ENCODE measurements around the gene EXOSC10. TPM values are rescaled to one million over a fixed set of nuclear protein-coding genes. Genes with fewer than 3 reads are reported as not detected.

The EXOSC10 gene
- total RNA-seq, 4 donors from 2014 or later = 32.4 to 98.1 (median 59.9) TPM

DNA sequence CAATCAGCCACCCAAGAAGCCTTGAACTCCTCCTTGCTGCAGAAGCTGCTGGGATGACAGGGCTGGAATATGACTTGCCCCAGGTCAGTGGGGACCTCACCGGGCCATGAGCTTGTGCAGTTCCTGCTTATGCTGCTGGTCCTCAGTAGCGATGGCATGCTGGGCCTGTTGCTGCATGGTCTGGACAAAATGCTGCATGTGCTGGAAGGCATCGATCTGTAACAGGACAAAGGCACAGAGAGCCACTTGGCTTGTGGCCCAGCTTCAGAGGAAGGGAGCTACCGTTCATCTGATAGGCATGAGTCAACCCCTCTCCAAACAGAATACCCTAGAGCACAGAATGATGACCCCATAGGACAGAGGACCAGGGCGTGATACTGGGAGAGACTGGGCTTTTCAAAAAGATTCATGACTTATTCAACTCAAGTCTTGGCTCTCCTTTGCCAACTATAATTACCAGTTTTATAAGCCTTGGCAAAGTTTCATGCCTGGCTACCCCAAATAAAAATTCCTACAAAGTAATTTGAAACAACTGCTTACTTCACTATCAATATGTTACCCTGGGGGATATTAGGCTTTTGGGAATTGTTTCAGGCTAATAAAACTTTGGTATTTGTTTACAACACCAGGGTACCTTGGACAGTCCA lies 34.7 kb upstream of the EXOSC10 start:
- no peak overlapping the region for H3K27ac ChIP-seq
- H3K4me1 ChIP-seq = no peaks in the 10 kb centered on the region
- H3K27me3 ChIP-seq = no peaks in the 10 kb centered on the region
- TF ChIP-seq, protein P1, sequence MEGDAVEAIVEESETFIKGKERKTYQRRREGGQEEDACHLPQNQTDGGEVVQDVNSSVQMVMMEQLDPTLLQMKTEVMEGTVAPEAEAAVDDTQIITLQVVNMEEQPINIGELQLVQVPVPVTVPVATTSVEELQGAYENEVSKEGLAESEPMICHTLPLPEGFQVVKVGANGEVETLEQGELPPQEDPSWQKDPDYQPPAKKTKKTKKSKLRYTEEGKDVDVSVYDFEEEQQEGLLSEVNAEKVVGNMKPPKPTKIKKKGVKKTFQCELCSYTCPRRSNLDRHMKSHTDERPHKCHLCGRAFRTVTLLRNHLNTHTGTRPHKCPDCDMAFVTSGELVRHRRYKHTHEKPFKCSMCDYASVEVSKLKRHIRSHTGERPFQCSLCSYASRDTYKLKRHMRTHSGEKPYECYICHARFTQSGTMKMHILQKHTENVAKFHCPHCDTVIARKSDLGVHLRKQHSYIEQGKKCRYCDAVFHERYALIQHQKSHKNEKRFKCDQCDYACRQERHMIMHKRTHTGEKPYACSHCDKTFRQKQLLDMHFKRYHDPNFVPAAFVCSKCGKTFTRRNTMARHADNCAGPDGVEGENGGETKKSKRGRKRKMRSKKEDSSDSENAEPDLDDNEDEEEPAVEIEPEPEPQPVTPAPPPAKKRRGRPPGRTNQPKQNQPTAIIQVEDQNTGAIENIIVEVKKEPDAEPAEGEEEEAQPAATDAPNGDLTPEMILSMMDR (IDR thresholded peaks at IDR 0.05) = no peak
- no peak for TF ChIP-seq POLR2A (IDR thresholded peaks at IDR 0.05)
- intact Hi-C loops (cut with DNase I; ENCODE audit: low total_unique reads) = no loop called here
- no peaks in the 10 kb centered on the region for H3K36me3 ChIP-seq
- no peak overlapping the region for H3K4me3 ChIP-seq
- H3K9me3 ChIP-seq = no peaks in the 10 kb centered on the region
- no peak for DNase-seq

DNA sequence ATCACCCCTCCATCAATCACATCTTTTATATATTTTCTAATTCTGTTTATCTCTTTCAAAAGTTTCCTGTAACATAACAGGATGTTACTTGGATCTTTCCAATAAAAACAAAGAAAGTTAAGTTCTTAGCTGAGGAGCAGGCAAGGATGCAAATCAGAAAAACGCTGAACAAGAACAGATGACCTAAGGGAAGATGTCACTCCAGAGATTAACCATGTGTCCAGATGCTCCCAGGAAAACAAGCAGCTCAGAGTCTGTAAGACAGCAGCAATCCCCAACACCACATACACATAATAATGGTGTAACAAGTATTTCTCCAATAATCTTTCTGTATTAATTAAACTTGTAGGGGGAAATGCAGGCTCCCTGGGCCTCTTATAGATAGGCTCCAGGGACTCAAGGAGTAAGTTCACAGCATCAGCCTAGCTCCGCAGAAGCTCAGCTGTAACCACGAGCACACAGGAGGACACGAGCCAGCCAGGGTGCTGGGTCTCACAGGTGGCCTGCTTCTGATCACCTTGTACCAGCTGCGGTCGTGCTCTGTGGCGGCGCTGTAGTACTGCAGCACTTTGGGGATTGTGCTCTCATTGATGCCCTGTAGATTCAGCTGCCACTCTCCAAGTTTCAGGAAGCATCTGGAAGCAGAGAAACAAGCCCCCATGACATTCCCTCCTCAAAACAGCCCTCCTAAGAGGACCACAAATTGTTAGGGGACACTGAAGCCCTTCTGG lies 33.1 kb upstream of the EXOSC10 start:
- Histone ChIP-seq H3K4me1 (no peaks in the 10 kb centered on the region), H3K36me3 (no peaks in the 10 kb centered on the region), H3K4me3 (no peak overlapping the region), H3K9me3 (no peaks in the 10 kb centered on the region), H3K27me3 (no peaks in the 10 kb centered on the region), H3K27ac (peak overlapping the region in 1 of 2 donors; percentile 51)
- intact Hi-C loops (cut with DNase I; ENCODE audit: low total_unique reads) = no loop called here
- no peak for DNase-seq
- TF ChIP-seq POLR2A (IDR thresholded peaks at IDR 0.05) = no peak
- TF ChIP-seq, protein P1 (IDR thresholded peaks at IDR 0.05) = no peak

DNA sequence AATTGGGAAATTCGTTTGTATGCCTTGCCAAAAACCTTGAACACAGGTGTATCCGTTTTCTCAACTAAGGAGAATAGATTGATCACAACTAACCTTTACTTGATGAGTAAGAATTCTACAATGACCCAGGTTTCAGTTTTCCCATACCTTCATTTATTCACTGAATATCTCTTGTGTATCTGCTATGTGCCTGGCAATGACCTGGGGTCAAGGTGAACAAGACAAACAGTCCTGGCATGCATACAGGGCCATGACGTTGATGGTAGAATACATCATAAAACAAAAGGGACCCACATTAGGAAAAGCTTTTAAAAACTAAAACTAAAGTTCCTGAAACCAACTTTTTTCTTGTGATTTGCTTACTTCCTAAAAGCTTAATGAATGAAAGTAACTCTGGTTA lies 32.1 kb upstream of the EXOSC10 start:
- no peak overlapping the region for H3K4me3 ChIP-seq
- no peak for TF ChIP-seq POLR2A (IDR thresholded peaks at IDR 0.05)
- TF ChIP-seq, protein P1 (IDR thresholded peaks at IDR 0.05) = no peak
- H3K27ac ChIP-seq = no peak overlapping the region
- H3K4me1 ChIP-seq = no peaks in the 10 kb centered on the region
- H3K27me3 ChIP-seq = no peaks in the 10 kb centered on the region
- intact Hi-C loops (cut with DNase I; ENCODE audit: low total_unique reads) = no loop called here
- H3K9me3 ChIP-seq = no peaks in the 10 kb centered on the region
- DNase-seq = no peak
- no peaks in the 10 kb centered on the region for H3K36me3 ChIP-seq

DNA sequence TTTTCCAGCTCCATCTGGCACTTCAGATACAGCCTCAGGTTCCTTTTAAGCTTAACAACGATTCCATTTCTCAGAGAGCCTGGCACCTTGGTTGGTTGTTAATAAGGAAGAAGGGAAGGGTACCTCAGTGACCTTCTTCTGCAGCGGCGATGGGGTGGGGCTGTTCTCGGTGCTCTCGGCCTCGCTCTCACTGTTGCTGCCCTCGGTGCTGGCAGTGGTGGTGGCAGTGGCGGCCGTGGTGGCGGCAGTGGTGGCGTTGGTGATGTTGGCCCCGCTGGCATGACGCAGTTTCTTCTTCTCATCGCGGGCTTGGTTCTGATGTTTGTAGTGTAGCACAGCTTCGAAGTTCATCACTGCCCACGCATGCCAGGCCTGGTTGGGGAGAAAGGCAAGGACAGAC lies 30.7 kb upstream of the EXOSC10 start:
- no peaks in the 10 kb centered on the region for H3K27me3 ChIP-seq
- no peak overlapping the region for H3K4me3 ChIP-seq
- H3K27ac ChIP-seq = no peak overlapping the region
- H3K9me3 ChIP-seq = no peaks in the 10 kb centered on the region
- H3K36me3 ChIP-seq = no peaks in the 10 kb centered on the region
- intact Hi-C loops (cut with DNase I; ENCODE audit: low total_unique reads) = no loop called here
- no peak for TF ChIP-seq POLR2A (IDR thresholded peaks at IDR 0.05)
- TF ChIP-seq, protein P1 (IDR thresholded peaks at IDR 0.05) = no peak
- H3K4me1 ChIP-seq = no peaks in the 10 kb centered on the region
- DNase-seq = no peak

DNA sequence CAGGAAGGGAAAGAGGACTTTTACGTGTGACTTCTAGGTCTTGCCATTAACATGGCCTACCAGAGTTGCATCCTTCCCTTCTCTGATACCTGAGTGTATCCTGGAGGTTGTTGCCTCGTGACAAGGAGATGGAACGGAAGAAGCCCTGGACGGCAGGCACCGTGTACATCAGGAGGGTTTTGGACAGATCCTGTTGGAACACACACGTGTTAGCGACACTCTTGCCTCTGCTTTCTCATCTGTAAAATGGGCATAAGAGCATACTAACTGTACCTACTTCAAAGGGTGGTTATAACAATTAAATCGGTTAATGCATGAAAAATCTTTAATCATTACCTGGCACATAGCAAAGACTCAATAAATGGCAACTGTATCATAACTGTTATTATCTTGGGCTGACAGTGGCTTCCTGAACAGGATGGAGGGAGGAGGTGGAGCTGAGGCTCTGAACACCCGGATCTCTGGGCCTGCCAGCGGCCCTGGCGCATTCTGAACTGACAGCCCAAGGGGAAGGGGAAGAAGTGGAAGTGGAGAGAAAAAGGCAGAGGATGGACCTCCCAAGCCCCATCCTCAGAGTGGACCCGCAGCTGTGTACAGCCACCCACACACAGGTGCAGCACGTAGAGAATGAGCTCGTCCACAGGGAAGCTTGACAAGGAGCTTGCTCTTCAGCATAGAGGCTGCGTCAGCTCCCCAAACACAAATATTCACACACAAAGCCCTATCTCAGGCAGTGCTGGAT lies 30.2 kb upstream of the EXOSC10 start:
- no peak for TF ChIP-seq POLR2A (IDR thresholded peaks at IDR 0.05)
- TF ChIP-seq, protein P1 (IDR thresholded peaks at IDR 0.05) = no peak
- H3K4me3 ChIP-seq = no peak overlapping the region
- intact Hi-C loops (cut with DNase I; ENCODE audit: low total_unique reads) = no loop called here
- no peaks in the 10 kb centered on the region for H3K4me1 ChIP-seq
- H3K36me3 ChIP-seq = no peaks in the 10 kb centered on the region
- H3K27ac ChIP-seq = no peak overlapping the region
- H3K9me3 ChIP-seq = no peaks in the 10 kb centered on the region
- H3K27me3 ChIP-seq = no peaks in the 10 kb centered on the region
- DNase-seq = no peak

Data from uterus (tissue), 4 donors.